ENCODE measurements around the gene CDHR2.

Gene CDHR2

GRCh38 chr5:176619569-176620332, 70.6 kb downstream of the CDHR2 start:
- DNase-seq (ENCODE audit: low read depth, low spot score): no peak

- no peak for DNase-seq (ENCODE audit: low read depth, low spot score)
These were observed 71.3 kb downstream of the CDHR2 start for GRCh38 chr5:176620333-176620981.

DNA sequence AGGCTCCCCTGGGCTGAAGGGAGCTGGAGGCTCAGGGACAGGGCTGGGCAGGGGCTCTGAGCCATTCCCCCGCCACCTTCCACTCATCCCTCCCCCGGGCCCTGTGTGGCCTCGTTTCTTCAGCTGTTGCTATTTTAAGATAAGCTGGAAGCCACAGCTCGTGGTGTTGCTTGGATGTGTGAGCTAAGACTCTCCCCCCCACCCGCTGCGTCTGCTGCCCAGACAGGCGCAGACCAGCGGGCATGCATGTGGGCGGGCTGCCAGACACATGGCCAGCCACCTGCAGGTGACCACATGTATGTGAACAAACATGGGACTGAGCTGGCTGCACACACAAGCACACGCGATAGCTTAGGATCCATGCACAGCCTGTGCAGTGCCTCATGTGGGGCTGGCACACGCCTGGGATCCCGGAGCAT, 72.5 kb downstream of the CDHR2 start:
- no peak for DNase-seq (ENCODE audit: low read depth, low spot score)

- no peak for DNase-seq (ENCODE audit: low read depth, low spot score)
These were observed 75.0 kb downstream of the CDHR2 start for GRCh38 chr5:176624142-176624541.

GRCh38 chr5:176624938-176625337, 75.8 kb downstream of the CDHR2 start:
- DNase-seq (ENCODE audit: low read depth, low spot score): no peak

DNA sequence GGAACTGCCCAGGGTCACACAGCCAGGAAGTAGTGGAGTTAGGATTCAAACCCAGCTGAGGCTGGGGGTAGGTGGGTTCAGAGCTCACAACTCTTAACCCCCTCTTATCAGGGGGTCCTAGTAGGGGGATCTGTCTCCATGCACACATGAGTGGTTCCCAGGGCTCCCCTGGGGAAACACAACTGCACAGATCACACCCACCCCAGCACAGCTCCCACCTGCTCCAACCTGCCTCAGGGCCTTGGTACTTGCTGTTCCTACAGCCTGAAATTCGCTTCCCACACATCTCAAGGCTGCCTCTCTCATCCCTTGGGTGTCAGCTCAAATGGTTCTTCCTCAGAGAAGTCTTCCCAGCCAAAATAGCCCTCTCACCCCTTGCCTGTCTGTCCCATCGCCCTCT, 76.4 kb downstream of the CDHR2 start:
- no peak for DNase-seq (ENCODE audit: low read depth, low spot score)

DNA sequence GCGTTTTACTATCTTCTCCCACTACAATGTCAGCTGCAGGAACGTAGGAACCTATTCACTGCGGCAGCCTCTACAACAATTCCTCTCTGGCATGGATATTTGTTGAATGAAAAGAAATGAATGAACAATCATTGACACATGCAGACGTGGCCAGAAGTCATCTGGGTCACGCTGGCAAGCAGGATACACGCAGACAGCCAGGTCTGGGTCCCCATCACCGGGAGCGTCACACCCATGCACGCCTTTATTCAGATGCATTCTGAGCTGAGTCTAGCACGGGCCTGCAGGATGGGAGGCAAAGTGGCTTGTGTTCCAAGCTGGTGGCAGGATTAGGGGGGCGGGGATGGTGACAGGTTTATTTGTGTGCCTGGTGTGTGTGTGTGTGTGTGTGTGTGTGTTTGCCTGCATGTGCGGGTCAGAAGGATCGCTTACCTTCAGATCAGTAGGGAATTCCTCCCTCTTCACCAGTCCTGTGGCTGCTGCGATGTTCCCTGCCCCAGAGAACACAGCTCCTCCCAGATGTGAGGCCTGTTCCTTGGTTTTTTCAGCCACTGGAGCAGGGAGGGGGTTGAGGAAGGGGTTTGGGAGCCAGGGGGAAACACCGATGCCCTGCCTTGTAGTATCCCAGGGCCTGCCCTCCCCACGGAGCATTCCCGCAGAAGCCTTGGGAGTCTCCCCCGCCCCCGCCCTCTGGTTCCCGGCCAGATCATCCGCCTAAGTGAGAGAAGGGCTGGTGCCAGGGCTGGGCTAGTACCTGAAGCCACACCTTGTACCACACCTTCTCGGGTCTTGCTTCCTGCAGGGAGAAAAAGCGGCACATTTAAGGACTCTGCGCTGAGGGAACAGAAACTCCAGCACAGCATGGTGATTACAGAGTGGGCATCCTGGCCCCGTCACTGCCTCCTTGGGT, 77.1 kb downstream of the CDHR2 start:
- DNase-seq (ENCODE audit: low read depth, low spot score): no peak

- DNase-seq (ENCODE audit: low read depth, low spot score): no peak
These were observed 77.7 kb downstream of the CDHR2 start for GRCh38 chr5:176626876-176627236.

DNA sequence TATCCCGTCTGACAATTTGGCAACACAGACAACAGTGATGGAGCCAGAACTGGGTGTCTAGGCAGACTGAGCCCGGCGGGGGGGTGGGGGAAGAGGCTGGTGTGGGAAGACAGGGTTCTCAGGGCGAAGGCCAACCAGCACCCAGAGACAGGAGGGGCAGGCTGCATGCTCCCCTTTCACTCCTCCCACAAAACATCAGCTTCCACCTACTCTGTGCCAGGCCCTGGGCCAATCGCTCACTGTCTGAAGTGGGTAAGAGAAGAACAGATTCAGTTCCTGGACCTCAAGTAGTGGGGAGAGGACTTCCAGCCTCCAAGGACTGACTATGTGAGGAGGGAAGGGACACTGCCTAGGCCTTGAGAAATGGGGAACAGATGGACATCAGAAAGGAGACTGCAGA, 78.4 kb downstream of the CDHR2 start:
- no peak for DNase-seq (ENCODE audit: low read depth, low spot score)

GRCh38 chr5:176628406-176629228, 79.5 kb downstream of the CDHR2 start:
- no peak for DNase-seq (ENCODE audit: low read depth, low spot score)

GRCh38 chr5:176629317-176629852, 80.2 kb downstream of the CDHR2 start:
- DNase-seq (ENCODE audit: low read depth, low spot score): no peak

DNA sequence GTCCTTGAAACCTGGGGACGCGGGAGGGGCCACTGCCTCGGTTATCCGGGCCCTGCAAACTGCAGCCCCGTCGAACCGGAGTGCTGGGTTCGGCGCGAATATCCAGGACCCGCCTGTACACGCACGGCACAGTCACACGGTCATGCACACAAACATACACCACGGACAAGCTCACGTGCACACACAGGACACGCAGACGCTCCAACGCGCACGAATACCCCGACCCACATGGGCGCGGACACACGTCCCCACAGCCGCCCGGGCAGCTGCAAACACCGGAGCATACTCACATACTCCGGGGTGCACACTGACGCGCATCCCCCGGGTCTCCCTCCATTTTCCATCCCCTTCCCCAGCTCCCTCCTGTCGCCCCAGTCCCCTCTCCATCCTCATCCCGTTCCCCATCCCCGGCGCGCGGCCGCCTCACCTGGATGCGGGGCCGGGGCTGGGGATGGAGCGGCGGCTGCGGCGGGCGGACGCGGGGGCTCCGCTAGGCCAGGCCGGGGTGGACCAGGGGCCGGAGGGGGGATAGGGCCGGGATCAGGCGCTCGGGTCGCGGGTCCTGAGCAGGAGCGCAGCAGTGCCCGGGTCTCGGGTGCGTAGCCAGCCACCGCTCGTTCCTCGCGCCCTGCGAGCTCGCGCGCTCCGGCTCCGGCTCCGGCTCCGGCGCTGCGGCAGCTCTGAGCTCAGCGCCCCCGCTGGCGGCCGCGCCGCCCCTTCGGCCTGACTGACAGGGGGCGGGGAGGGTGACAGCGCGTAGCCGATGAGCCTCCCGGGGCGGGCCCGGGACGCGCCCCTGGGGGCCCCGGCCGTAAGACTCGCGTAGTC, 80.9 kb downstream of the CDHR2 start, which contains the start of the genes EIF4E1B and SNCB:
EIF4E1B (plus strand) TSS at position 823 of the 828 bp plus-strand sequence. CDS start 12,113 bp downstream, outside the sequence.
SNCB (minus strand) TSS at position 682 of the 828 bp plus-strand sequence. CDS start 880 bp downstream, outside the sequence.
- no peak for DNase-seq (ENCODE audit: low read depth, low spot score)

DNA sequence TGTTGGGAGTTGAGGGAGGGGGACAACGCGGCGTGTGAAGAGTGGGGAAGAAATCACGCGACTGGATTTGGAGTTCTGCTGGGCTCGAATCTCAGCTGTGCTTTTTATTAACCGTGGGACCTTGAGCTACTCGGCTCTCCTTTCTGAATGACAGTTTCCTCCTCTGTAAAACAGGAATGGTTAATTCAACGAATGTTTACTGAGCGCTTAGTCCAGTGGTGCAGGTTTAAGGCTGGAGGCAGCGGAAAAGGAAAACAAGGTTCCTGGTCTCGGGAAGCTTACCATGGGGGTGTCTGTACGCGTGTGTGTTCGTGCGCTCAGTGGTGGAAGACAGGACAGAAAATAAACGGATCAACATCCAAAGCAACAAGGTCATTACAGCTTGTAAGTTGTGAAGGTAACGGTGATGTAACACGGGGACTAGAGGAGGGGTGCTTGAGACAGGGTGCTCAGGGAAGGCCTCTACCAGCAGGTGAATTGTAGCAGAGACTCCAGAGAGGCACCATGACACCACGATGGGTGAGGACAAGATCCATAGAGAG, 81.6 kb downstream of the CDHR2 start:
- no peak for DNase-seq (ENCODE audit: low read depth, low spot score)

- DNase-seq (ENCODE audit: low read depth, low spot score): no peak
These were observed 82.5 kb downstream of the CDHR2 start for GRCh38 chr5:176631383-176632200.

DNA sequence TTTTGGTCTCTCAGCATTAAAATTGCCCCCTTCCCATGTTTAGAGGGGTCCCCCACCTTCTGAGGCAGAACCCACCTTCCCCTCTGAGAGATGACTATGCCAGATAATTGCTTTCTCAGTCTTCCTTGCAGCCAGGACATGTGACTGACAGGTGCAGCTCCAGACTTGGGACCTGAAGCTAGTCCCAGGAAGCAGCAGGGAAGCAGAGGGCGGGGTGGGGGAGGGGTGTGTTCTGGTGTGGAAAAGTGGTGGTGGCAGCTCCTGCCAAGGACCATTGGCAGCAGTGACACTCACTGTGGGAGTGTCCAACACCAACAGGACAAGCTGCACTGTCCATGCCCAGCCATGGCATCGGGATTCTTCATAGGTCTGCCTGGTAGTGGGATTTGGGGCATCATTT, 83.6 kb downstream of the CDHR2 start:
- DNase-seq (ENCODE audit: low read depth, low spot score): no peak

- DNase-seq (ENCODE audit: low read depth, low spot score): no peak
These were observed 84.5 kb downstream of the CDHR2 start for GRCh38 chr5:176633598-176633997.

GRCh38 chr5:176636426-176636825, 87.3 kb downstream of the CDHR2 start:
- DNase-seq (ENCODE audit: low read depth, low spot score): no peak

DNA sequence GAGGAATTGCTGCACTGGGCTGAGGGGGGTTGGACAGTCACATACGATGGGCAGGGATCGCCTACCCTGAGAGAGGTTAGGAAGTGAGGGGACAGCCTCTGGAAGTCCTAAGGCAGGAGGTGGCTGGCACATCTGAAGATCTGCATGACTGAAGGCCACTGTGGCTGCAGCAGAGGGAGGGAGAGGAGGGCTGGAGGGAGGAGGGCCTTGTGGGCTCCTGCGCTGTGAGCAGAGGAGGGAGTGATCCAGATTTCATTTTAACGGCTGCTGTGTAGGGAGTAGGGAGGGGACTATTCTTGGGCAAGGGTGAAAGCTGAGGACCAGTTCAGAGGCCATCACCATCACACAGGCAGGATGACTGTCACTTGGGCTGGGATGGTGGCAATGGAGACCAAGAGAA, 88.4 kb downstream of the CDHR2 start:
- DNase-seq (ENCODE audit: low read depth, low spot score): no peak

DNA sequence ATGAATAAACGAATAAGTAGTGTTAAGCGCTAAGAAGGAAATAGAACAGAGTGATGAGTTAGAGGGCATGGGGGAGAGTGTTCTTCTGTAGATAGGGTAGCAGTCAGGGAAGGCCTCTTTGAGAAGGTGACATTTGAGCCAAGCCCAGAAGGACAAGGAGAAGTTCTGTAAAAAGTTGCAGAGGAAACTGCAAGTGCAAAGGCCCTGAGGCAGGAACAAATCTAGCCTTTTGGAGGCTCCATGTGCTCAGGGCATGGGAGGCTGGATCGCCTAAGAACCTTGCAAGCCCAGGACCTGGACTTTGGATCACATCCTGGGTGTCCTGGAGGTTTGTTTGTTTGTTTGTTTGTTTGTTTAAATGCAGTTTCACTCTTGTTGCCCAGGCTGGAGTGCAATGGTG, 89.3 kb downstream of the CDHR2 start:
- no peak for DNase-seq (ENCODE audit: low read depth, low spot score)

Data from brain pericyte (primary cell).